NOMO-1 treated with DMSO at 0.1 percent for 48 hours (cell line): ENCODE data around the gene FOXL1.

Experiments used
- DNase-seq: peaks from one replicate; lab custom pipeline; 2025; ENCODE audit not compliant: unreplicated experiment; lab: John Stamatoyannopoulos, UW

FOXL1 gene

DNA sequence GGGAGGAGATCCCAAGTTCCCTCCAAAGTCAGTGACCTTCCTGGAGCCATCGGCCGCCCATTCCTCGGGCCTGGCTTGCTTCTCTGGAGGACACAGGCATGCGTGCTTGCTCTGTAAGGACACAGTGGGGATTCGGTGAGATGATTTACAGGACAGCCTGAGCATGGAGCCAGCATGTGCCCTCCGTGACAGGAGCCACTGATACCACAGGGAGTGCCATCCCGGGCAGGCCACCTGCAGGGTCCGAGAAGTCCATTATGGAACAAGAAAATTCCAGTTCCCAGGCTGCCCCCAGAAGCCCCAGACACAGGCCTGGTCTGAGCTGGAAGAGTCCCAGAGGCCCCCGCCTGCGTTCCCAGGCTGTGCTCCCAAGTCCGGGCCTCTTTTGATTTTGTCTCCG is 47.9 kb downstream of the FOXL1 start:
- DNase-seq, result no peak

DNA sequence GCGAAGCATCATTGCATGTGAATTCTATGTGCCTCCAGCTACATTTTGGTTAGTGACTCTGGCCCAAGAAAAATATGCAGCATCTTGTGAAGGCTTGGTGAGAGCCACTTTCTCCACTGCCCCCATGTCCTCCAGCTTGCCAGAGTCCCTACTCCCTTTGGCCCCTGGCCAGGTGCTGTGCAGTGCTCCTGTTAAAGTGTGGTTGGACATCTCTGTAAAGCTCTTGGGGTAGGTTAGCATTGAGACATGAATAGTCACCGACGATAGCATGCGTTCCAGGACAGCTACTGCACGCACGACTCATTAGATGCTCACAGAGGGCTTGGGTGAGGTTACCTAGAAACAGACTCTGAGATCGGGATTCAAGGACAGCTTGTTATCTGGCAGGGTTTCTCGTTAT is 48.6 kb downstream of the FOXL1 start:
- DNase-seq, result no peak

DNA sequence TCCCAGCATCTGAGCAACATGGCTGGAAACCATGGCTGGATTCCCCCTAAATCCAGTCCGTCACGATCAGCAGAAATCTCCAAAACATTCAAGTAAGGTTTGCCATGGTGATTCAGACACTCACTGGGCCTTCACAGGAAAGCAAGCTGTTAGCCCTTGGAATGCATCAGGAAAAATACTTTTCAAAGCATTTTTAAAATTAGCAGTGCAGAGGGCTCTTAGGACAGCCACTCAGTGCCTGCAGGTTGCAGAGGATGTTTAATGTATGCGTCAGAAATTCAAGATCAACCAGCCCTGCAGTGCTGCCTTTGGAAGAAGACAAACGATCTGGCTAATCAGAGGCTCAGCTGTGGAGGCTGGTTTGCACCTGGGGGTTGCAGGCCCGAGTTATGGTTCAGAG is 50.3 kb downstream of the FOXL1 start:
- DNase-seq, result no peak

DNA sequence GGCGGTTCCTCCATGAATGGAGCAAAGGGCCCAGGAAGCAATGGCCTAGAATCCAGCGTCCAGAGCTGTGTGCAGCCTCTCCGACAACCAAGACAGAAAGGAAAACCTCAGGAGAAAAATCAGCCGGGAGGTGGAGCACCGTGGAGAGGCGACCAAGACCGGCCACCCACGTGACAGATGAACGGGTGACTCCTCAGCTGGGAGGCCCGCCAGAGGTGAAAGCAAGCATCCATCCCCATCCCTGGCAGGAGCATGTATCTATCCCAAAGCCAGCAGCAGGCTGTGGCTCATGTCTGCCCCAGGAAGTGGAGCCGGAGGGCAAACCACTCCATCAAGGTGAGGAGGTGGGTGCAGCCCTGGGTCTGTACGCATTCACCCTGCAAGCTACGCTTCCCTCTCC is 52.1 kb downstream of the FOXL1 start:
- DNase-seq, result no peak

DNA sequence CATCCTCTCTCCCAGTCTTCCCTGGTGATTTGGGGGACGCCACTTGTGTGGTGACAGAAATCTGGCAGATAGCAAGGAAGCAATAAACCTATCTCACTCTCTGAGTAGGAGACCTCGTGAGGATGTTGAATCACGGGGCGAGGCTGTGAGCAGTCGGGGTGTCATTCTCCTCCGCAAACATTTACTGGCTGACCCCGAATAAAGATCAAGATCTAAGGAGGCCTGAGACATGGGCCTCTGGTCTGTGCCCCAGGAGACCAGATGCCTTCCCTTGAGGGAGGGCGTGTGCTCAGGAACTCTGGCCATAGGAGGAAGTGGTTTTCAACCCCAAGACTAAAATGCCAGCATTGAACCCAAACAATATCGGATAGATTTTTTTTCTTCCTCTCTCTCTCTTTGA is 53.1 kb downstream of the FOXL1 start:
- DNase-seq, result peak; percentile 3
